PC-3 (cell line): ENCODE data around the gene RBM47. TPM values are rescaled to one million over a fixed set of nuclear protein-coding genes. Genes with fewer than 3 reads are reported as not detected.
"Not testable (repeated sequence)": the region's sequence is repeated elsewhere in the genome, so short reads cannot be mapped to it uniquely, and the experiment has no call there.

ENCODE experiments used
- ATAC-seq: fragments of 200-7000 bp; cut with Tn5 transposase; 2 replicates; pipeline ENCODE4 v1.9.1; 2020; ENCODE audit warnings: mild to moderate bottlenecking, moderate library complexity
- BruUV-seq: library from RNA; stranded (reverse); fragments of 400-500 nt; replicated peaks from 2 replicates; lab custom pipeline; 2021; lab: Mats Ljungman, UMichigan
- CTCF ChIA-PET: fragments of 300-600 bp; sonication (Branson Sonifier 250); formaldehyde crosslinking; loops from one replicate; lab custom pipeline; 2022; ENCODE audit warnings: antibody characterized with exemption; lab: Charles Lee
- POLR2A ChIA-PET: fragments of 300-600 bp; sonication (Branson Sonifier 250); formaldehyde crosslinking; loops from one replicate; lab custom pipeline; 2022; ENCODE audit warnings: antibody characterized with exemption; ENCODE audit not compliant: unreplicated experiment; lab: Charles Lee
- DNase-seq: peaks from one replicate; pipeline ENCODE4 v3.0.0-alpha.2; 2015
- H2AFZ ChIP-seq: fragments of 300-600 bp; sonication (generic); 2 replicates; pipeline ENCODE4 v1.6.0; 2016; ENCODE audit warnings: antibody characterized with exemption, low read length
- H3F3A ChIP-seq: fragments of 300-600 bp; sonication (generic); one replicate; pipeline ENCODE4 v1.6.0; 2017; ENCODE audit warnings: antibody characterized with exemption, low read length, control low read depth, mild to moderate bottlenecking; ENCODE audit not compliant: unreplicated experiment
- H3K27ac ChIP-seq: fragments of 300-600 bp; sonication (generic); 2 replicates; pipeline ENCODE4 v1.5.1; 2016; ENCODE audit warnings: mild to moderate bottlenecking, low read length
- H3K27me3 ChIP-seq: fragments of 300-600 bp; sonication (generic); 2 replicates; pipeline ENCODE4 v1.6.1; 2016; ENCODE audit warnings: low read length, mixed read lengths
- H3K36me3 ChIP-seq: fragments of 300-600 bp; sonication (generic); 2 replicates; pipeline ENCODE4 v1.6.1; 2016; ENCODE audit warnings: low read depth, mixed run types, low read length, mixed read lengths
- H3K4me1 ChIP-seq: fragments of 300-600 bp; sonication (generic); 2 replicates; pipeline ENCODE4 v1.5.1; 2016; ENCODE audit warnings: low read length; ENCODE audit not compliant: insufficient read depth
- H3K4me2 ChIP-seq: fragments of 300-600 bp; sonication (generic); 2 replicates; pipeline ENCODE4 v1.6.0; 2016; ENCODE audit warnings: low read length
- H3K4me3 ChIP-seq: fragments of 300-600 bp; sonication (generic); 2 replicates; pipeline ENCODE4 v1.5.1; 2016; ENCODE audit warnings: mild to moderate bottlenecking, low read length, mixed read lengths
- H3K79me2 ChIP-seq: fragments of 300-600 bp; sonication (generic); 2 replicates; pipeline ENCODE4 v1.6.1; 2017; ENCODE audit warnings: low read length, mixed read lengths
- H3K9ac ChIP-seq: fragments of 300-600 bp; sonication (generic); 2 replicates; pipeline ENCODE4 v1.6.0; 2016; ENCODE audit warnings: mild to moderate bottlenecking, low read length
- H3K9me2 ChIP-seq: fragments of 300-600 bp; sonication (generic); replicated peaks from 2 replicates; pipeline ENCODE4 v1.6.1; 2016; ENCODE audit warnings: mixed run types, low read length, mixed read lengths
- H3K9me3 ChIP-seq: fragments of 300-600 bp; sonication (generic); 2 replicates; pipeline ENCODE4 v1.6.1; 2016; ENCODE audit warnings: low read length, mixed read lengths
- H4K20me1 ChIP-seq: fragments of 300-600 bp; sonication (generic); 2 replicates; pipeline ENCODE4 v1.6.1; 2016; ENCODE audit warnings: low read length, mixed read lengths
- CTCF ChIP-seq: fragments of 300-600 bp; sonication (generic); conservative IDR thresholded peaks from 2 replicates; pipeline ENCODE4 v1.5.1; 2017; ENCODE audit warnings: antibody characterized with exemption, low read depth, mild to moderate bottlenecking, low read length
- EZH2 ChIP-seq: fragments of 300-600 bp; sonication (generic); IDR thresholded peaks from one replicate; pipeline ENCODE4 v1.6.1; 2017; ENCODE audit warnings: antibody characterized with exemption, mild to moderate bottlenecking, low read length; ENCODE audit not compliant: unreplicated experiment
- EZH2phosphoT487 ChIP-seq: fragments of 300-600 bp; sonication (generic); IDR thresholded peaks from 2 replicates; pipeline ENCODE4 v1.6.1; 2018; ENCODE audit warnings: mild to moderate bottlenecking, antibody characterized with exemption, low read length, borderline replicate concordance
- intact Hi-C: fragments of 100-400 bp; cut with micrococcal nuclease; formaldehyde crosslinking; loops from 2 replicates; pipeline ENCODE4 v1.9.0; 2023
- total RNA-seq: library from RNA; depleted of rRNA; stranded (reverse); fragments of >200 nt; gene quantifications from 2 replicates; pipeline ENCODE4 v1.2.3, GENCODE V29; 2014

The RBM47 gene
- total RNA-seq, 1 experiment from 2014 or later: 34.7 TPM

GRCh38 chr4:40559585-40560465 is 69.8 kb downstream of the RBM47 start:
- Histone ChIP-seq H3K4me1 (peaks cover 25% of the 10 kb centered on the region), H3K79me2 (no peaks in the 10 kb centered on the region), H3K9ac (no peak overlapping the region), H3F3A (no peaks in the 10 kb centered on the region), H3K9me3 (no peaks in the 10 kb centered on the region), H3K9me2 (no peaks in the 10 kb centered on the region), H3K4me2 (no peak overlapping the region), H4K20me1 (no peaks in the 10 kb centered on the region), H3K27ac (no peak overlapping the region), H3K4me3 (no peak overlapping the region), H3K27me3 (no peaks in the 10 kb centered on the region), H2AFZ (no peak overlapping the region), H3K36me3 (no peaks in the 10 kb centered on the region)
- DNase-seq (no peak), ATAC-seq (no peak)
- intact Hi-C loops: no loop called here
- POLR2A ChIA-PET: no interaction called here
- CTCF ChIA-PET: no interaction called here
- BruUV-seq: no TSS peak
- TF ChIP-seq CTCF (no peak), EZH2 (no peak), EZH2phosphoT487 (no peak)

- Histone ChIP-seq H3K9me3 (no peaks in the 10 kb centered on the region), H3K27ac (no peak overlapping the region), H3F3A (no peaks in the 10 kb centered on the region), H3K9me2 (no peaks in the 10 kb centered on the region), H3K4me1 (peaks cover 15% of the 10 kb centered on the region), H2AFZ (no peak overlapping the region), H3K36me3 (no peaks in the 10 kb centered on the region), H4K20me1 (no peaks in the 10 kb centered on the region), H3K9ac (no peak overlapping the region), H3K27me3 (no peaks in the 10 kb centered on the region), H3K4me3 (no peak overlapping the region), H3K79me2 (no peaks in the 10 kb centered on the region), H3K4me2 (no peak overlapping the region)
- TF ChIP-seq EZH2: no peak
- BruUV-seq: no TSS peak
- CTCF ChIA-PET: no interaction called here
- POLR2A ChIA-PET: no interaction called here
- intact Hi-C loops: no loop called here
- ATAC-seq: no peak
- DNase-seq: no peak
Measured at GRCh38 chr4:40557736-40558135, 71.9 kb downstream of the RBM47 start.

- BruUV-seq: no TSS peak
- H2AFZ ChIP-seq: no peak overlapping the region
- DNase-seq (no peak), ATAC-seq (no peak)
- H3F3A ChIP-seq: no peaks in the 10 kb centered on the region
- H3K9ac ChIP-seq: no peak overlapping the region
- intact Hi-C loops: no loop called here
- H3K9me3 ChIP-seq: no peaks in the 10 kb centered on the region
- no peaks in the 10 kb centered on the region for H4K20me1 ChIP-seq
- no peak overlapping the region for H3K4me2 ChIP-seq
- H3K4me1 ChIP-seq: peaks cover 21% of the 10 kb centered on the region
- POLR2A ChIA-PET: no interaction called here
- H3K79me2 ChIP-seq: no peaks in the 10 kb centered on the region
- no peak overlapping the region for H3K27ac ChIP-seq
- no peaks in the 10 kb centered on the region for H3K27me3 ChIP-seq
- CTCF ChIA-PET: no interaction called here
- H3K9me2 ChIP-seq: no peaks in the 10 kb centered on the region
- H3K36me3 ChIP-seq: no peaks in the 10 kb centered on the region
- TF ChIP-seq CTCF (no peak), EZH2phosphoT487 (no peak), EZH2 (no peak)
- H3K4me3 ChIP-seq: no peak overlapping the region
Measured at GRCh38 chr4:40555176-40555900, 74.3 kb downstream of the RBM47 start.

GRCh38 chr4:40554641-40555040 is 75.0 kb downstream of the RBM47 start:
- H3K36me3 ChIP-seq, H2AFZ ChIP-seq, H3K9me3 ChIP-seq, H3K9ac ChIP-seq, H3F3A ChIP-seq, H4K20me1 ChIP-seq, H3K79me2 ChIP-seq, H3K27ac ChIP-seq, H3K9me2 ChIP-seq, DNase-seq, BruUV-seq, POLR2A ChIA-PET, H3K4me3 ChIP-seq, H3K4me2 ChIP-seq, H3K27me3 ChIP-seq, ATAC-seq: not testable (repeated sequence)
- H3K4me1 ChIP-seq: peaks cover 21% of the 10 kb centered on the region
- intact Hi-C loops: loop anchor here (5.0 kb wide), 1 partner anchor 163 kb away; no protein-coding TSS in a partner anchor
- CTCF ChIA-PET: interaction anchor here (0.6 kb wide), 1 partner anchor 15 kb away, joined by 14 read pairs; no protein-coding TSS in a partner anchor
